CD4-positive, alpha-beta T cell treated with Interleukin-15 for 4 hours (primary cell): Measurements from ENCODE around the gene ACOT6.
"Not testable (repeated sequence)": the region's sequence is repeated elsewhere in the genome, so short reads cannot be mapped to it uniquely, and the experiment has no call there.

Experiments
- DNase-seq: peaks from one replicate; pipeline ENCODE4 v3.0.0-alpha.2; 2020; ENCODE audit warnings: low spot score

Gene ACOT6

DNA sequence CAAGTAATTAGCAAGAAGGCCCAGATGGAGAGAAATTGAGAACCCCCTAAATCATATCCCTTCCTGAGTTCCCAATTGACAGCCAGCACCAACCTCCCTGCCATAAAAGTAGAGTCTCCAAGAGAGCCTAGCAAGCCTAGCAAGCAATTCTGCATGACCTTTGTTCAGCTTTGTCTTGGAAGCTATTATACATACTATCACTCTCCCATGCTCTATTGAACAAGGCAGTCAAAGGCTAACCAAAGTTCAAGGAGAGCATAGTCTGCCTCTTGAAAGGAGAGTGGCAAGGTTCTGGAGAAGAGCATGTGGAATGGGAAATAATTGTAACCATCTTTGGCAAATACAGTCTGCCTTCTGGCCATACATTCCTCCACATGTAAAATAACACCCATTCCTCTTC, 12.8 kb upstream of the ACOT6 start:
- no peak for DNase-seq

DNA sequence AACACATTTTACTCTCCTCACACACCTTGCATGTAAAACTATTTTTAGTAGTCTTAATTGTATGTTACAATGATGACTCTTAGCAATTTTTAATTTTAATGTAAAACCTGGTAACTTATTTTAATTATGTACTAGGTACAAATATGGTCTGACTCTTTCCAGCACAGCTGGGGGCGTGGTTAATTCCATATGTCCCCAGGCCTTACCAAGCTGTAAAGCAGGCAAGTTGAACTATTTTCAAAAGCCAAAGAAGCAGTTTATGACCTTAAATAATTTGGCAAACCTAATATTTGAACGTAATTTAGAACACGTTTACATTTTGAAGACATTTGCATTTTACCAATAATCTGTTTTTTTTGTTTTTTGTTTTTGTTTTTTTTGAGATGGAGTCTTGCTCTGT, 9.3 kb upstream of the ACOT6 start:
- DNase-seq: no peak

DNA sequence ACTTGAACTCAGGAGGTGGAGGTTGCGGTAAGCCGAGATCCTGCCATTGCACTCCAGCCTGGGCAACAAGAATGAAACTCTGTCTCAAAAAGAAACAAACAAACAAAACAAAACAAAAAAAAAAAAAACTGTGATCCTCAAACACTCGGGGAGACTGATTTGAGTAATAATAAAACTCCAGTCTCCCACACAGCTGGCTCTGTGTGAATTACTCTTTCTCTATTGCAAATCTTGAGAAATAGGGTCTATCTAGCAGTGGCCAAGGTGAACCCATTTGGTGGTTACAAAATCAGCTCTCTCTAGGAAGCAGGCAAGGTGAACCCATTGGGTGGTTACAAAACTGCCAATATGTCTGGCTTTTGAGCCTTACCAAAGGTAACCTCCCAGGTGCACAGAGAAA, 6.0 kb upstream of the ACOT6 start:
- no peak for DNase-seq

DNA sequence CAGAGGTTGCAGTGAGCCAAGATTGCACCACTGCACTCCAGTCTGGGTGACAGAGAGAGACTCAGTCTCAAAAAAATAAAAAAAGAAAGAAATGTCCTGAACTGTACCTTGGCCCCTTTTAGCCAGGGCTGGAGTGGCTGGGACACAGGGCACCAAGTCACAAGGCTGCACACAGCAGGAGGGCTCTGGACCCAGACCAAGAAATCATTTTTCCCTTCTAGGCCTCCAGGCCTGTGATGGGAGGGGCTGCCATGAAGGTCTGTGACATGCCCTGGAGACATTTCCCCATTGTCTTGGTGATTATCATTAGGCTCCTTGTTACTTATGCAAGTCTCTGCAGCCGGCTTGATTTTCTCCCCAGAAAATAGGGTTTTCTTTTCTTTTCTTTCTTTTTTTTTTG, 5.1 kb upstream of the ACOT6 start:
- no peak for DNase-seq

DNA sequence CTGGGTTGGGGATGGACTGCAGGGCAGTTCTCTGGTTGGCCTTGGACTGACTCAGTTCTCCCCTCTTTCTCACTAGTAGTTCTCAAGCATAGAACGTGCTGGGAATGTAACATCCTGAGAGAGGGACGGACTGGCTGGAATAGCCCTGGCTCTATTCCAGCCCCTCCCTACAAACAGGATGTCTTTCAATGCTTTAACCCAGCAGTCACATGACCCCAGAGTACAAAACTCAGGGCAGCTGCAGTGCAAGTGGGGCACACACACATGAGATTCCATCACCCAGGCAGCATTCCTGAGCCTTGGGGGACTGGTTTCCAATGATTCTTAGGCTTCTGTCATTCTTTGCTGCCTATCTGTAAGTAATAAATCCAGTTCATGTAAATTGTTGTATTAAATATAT, 1.6 kb upstream of the ACOT6 start:
- no peak for DNase-seq

DNA sequence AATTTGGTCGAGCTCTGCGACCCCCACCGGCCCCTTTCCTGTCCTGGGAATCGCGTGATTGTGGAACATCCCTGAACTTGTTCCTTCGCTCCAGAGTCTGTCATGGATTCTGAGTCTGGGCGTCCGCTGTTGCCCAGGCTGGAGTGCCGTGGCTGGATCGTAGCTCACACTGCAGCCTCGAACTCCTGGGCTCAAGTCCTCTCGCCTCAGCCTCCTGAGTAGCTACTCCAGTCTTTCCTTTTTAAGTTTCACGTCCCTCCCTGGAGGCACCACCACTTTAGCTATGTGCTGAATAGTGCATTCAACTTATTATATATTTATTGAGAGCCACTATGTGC, 698 bp downstream of the ACOT6 start:
- no peak for DNase-seq

DNA sequence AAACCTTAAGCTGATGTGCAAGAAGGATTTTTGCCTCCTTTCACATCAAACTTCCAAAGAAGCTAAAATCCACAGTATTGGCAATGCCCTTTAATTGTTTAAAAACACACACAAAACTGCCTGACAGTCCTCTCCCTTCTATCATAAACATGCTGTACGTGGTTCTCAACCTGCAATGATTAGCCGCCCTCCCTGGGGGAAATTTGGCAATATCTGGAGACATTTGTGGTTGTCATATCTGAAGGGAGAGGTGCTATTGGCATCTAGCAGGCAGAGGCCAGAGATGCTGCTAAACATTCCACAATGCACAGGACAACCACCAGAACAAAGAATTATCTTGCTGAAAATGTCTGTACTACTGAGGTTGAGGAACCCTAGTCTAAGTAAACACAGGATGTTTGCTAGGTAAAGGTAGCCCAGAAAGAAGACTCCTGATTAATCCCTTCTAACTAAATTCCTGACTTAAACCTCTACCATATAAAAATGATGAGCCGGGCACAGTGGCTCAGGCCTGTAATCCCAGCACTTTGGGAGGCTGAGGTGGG, 1.2 kb downstream of the ACOT6 start:
- no peak for DNase-seq

DNA sequence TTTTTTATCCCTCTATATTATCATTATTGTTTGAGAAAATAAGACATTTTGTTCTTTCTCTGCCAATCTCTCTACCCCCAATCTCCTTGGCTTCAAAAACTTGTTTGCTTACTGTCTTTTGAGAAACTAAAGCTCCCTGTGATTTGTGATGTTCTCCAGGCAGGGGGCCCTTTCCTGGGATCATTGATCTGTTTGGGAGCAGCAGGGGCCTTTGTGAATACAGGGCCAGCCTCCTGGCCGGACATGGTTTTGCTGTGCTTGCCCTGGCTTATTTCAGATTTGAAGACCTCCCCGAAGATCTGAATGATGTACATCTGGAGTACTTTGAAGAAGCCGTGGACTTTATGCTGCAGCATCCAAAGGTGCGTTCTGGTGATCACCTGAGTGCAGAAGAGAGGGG, 4.5 kb downstream of the ACOT6 start:
- DNase-seq: no peak

DNA sequence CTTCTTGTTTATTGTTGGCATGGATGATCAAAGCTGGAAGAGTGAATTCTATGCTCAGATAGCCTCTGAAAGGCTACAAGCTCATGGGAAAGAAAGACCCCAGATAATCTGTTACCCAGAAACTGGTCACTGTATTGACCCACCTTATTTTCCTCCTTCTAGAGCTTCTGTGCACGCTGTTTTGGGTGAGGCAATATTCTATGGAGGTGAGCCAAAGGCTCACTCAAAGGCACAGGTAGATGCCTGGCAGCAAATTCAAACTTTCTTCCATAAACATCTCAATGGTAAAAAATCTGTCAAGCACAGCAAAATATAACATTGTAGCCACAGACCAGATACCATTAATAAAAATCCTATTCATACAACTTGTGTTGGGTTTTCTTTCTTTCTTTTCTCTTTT, 7.2 kb downstream of the ACOT6 start:
- DNase-seq: no peak

DNA sequence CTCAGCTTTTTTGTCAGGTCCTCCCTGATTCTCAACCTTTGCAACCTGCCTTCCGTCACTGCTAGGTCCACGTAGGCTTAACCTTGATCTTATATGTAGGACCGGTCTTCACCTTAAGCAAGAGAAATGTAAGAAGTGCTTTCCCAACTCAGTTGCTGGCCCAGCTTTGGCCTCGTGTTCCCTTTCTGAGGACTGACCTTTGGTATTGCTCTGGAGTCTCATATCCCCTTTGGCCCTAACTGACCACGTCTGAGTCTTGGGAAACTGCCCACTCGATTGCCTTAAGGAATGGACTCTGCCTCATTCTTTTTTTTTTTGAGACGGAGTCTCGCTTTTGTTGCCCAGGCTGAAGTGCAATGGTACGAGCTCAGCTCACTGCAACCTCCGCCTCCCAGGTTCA, 8.0 kb downstream of the ACOT6 start:
- DNase-seq: no peak

DNA sequence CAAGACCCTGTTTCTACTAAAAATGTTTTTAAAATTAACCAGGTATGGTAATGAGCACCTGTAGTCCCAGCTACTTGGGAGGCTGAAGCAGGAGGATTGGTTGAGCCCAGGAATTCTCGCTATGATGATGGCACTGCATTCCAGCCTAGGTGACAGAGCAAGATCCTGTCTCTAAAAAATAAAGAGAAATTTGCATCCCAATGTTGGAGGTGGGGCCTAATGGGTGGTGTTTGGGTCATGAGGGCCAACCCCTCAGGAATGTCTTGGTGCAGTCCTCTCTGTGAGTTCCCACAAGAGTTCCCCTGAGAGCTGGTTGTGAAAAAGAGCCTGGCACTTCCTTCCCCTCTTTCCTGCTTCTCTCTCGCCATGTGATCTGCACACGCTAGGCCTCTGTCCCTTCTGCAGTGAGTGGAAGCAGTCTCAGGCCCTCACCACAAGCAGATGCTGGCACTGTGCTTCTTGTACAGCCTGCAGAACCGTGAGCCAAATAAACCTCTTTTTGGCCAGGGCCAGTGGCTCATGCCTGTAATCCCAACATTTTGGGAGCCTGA, 11.3 kb downstream of the ACOT6 start:
- no peak for DNase-seq

DNA sequence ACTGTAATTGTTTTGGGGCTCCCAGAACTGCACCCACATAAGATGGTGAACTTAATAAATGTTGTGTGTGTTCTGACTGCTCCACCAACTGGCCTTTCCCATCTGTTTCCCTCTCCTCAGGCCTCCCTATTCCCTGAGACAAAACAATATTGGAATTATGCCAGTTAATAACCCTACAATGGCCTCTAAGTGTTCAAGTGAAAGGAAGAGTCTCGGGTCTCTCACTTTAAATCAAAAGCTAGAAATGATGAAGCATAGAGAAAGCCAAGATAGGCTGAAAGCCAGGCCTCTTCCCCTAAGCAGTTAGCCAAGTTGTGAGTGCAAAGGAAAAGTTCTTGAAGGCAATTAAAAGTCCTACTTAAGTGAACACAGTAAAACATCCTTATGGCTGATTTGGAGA, 13.4 kb downstream of the ACOT6 start:
- DNase-seq: no peak

DNA sequence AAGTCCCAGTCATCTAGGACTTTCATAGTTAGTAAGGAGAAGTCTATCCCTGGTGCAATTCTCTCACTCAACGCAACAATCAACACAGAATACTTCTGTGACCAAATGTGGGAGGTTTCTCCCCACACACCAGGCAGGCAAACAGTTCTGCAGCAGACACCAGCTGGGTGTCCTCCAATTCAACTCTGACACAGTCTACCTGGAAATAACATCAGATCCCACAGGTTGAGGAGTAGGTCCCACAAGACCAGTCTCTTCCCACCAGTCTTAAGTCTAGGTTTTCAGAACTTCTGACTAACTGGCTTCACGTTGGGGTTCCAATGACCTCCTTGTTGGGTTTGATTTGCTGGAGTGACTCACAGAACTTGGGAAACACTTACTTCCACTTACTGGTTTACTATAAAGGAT, 14.8 kb downstream of the ACOT6 start:
- no peak for DNase-seq

DNA sequence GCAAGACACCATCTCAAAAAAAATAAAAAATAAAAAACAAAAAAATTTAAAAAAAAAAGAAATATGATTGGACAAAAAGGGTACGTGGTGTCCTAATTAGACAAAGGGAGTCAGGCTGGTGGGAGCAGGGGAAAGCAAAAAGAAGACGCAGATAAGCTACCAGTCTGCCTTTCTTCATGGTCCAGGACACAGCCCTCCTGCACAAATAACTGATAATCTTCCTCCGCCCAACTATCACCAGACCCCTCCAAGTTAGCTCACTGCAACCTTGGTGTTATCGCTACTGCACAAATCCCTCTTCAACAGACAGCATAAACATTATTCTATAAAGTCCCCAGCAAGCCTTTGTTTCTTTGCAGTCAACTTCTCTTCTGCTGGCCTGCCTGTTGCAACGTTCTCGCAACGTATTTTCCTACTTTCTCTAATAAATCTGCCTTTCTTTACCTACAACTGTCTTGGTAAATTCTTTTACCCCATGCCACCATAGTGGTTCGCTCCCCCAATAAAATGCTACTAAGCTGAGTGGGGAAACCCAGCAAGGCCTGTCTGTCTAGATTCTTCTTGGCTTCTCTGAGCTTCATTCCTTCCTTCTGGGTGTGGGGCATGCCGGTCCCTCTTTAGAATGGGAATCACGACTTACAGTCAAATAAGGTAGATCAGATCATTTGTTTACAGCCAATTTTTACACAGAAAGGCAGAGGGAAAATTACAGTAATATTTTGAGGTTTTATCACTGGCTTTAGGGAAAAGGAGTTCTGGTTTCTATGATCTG, 17.9 kb downstream of the ACOT6 start:
- no peak for DNase-seq

DNA sequence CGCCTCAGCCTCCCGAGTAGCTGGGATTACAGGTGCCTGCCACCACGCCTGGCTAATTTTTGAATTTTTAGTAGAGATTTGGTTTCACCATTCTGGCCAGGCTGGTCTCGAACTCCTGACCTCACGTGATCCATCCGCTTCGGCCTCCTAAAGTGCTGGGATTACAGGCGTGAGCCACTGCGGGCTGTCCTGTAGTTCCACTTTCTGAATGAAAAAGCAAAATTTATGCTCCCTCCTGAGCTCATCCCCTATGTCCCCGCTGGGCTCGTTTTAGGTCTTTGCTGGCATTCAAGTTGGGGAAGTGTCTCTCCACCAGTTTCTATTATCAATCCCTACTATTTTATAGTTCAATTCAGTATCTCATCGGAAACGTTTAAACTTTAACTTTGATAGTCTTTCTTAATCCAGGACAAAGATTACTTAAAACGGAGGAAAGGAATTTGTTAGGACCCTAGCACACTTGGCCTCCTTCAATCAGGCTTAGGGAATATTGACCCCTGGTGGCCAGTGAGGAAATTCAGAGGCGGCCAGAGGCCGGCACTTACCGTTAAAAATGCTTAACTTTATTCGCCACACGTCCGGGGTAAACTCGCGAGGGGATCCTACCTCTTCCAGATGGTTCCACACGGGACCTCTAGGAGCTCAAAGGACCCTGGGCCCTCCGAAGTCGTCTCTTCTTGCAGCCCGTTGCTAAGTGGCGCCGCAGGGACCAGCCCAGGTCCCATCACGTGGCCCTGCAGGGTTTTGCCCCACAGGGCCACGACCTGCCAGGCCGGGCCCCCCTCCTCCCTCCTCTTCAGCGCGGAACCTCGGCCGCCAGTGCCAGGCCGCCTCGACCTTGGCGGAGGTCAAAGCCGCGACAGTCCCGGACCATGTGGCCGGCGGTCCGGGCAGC, 21.0 kb downstream of the ACOT6 start:
- DNase-seq: peak; percentile 68

DNA sequence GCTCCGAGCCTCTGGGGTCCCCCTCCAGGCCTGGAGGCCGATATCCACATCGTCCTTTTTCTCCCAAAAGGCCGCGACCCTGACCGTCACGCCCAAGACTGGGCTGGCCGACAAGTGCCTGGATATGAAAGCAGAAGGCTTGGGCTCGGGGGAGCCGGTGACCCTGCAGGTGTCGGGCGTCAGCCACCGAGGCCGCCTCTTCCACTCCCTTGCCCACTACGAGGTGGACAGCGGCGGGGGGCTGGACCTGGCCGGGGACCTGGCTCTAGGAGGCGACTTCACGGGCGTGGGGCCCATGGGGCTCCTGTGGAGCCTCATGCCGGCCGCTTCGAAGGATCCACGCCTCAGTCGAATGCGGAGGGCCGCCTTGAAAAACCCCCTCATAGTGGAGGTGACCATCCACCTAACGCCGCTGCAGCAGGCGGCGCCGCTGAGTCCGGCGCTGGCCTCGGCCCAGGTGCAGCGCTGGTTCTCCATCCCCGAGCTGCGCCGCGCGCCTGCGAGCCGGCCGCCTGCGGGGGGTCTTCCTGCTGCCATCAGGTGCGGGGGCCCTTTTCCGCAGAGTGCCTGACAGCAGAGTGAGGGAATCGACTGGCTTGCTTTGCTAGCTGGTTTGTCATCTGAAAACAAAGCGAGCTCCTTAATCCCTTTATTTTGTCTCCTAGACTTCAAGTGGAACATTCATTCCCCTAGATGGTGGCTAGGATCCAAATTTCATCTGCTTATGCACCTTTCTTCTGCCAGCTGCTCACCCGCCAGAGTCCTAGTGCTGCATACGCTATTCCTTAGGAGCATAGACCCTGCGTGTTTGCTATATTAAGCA, 21.9 kb downstream of the ACOT6 start:
- DNase-seq: no peak

DNA sequence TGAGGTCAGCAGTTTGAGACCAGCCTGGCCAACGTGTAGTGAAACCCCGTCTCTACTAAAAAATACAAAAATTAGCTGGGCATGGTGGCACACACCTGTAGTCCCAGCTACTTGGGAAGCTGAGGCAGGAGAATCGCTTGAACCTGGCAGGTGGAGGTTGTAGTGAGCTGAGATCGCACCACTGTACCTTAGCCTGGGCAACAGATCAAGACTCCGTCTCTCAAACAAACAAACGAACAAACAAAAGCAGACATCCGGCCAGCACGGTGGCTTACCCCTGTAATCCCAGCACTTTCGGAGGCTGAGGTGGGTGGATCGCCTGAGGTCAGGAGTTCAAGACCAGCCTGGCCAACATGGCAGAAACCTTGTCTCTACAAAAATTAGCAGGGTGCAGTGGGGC, 24.0 kb downstream of the ACOT6 start:
- DNase-seq: not testable (repeated sequence)

DNA sequence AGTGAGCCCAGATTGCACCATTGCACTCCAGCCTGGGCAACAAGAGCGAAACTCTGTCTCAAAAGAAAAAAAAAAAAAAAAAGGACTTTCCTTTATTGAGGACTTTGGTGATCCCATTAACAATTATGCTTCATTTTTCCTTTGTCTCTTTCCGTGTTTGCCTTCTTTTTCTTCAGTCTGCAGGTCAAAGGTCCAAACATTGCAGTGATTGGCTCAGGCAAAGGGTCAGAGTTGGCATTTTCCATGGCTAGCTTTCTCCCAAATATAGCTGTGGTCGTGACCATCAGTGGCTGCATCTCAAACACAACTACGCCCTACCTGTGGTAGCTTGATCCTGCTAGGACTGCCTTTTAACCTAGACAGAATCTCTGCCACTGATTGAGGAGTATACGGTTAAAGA, 25.5 kb downstream of the ACOT6 start:
- DNase-seq: no peak

DNA sequence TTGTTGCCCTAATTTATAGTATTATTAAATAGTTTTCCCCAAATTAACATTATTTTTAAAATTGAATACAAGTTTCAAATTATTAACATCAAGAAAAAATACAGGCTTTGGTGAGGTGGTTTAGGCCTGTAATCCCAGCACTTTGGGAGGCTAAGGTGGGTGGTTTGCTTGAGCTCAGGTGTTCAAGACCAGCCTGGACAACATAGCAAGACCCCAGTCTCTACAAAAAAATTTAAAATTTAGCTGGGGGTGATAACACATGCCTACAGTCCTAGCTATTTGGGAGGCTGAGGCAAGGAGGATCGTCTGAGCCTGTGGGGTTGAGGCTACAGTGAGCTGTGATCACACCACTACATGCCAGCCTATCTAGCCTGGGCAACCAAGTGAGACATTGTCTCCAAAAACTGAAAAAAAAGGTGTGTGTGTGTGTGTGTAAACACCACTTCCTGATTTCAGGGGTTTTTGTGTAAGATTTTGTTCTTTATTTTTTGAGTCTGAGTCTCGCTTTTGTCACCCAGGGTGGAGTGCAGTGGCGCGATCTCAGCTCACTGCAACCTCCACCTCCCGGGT, 28.6 kb downstream of the ACOT6 start:
- no peak for DNase-seq

DNA sequence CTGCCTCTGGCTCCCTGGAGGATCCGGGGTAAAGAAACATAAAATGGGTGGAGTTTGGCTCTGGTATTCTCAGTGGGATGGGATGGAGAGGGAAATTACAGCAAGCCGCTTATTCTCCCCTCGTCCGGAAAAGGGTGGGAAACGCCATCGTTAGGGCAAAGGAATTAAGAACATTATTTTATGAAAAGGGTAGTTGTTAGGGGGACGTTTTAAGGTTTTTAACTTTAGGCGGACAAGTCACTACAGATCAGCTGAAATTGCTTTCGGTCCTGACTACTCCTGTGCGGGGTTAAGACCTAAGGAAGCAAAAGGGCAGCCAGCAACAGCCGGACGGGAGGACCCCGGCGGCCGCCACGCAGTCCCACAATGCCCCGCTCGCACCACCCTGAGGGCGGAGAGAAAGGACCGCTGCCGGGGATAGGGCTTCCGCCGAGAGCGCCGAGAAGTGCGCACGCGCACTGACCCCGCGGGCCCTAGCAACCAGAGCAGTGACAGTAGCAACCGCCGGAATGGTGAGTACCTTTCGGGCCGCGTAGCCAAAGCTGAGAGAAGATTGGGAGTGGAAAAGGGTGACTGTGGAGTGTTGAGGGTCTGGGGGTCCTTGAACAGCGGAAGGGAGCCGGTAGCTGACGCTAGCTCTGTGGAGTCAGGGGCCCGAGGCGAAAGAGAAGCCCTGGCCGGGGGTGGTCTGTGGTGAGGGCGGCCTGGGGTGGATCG, 32.4 kb downstream of the ACOT6 start, which contains the start of gene DNAL1:
Gene DNAL1, plus strand, starts transcription at position 456 of the 717 bp plus-strand sequence. Its CDS starts 54 bp downstream, at position 510.
- peak; percentile 93 for DNase-seq

DNA sequence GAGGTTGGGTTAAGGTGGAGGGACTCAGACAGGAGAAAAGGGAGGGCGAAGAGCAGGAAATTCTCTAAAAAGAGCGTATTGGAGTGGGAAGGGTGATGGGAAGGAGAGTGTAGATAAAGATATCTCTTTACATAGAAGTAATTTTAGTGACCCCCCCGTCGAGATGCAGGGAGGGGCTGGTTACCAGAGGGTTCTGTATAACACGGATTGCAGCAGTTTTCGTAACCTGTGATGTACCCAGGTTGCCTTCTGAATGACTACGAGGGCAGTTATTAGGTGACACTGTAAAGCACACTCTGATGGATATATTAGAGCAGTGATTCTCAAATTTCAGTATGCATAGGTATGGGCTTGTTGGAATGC, 32.9 kb downstream of the ACOT6 start:
- DNase-seq: no peak
